HuH-7 (cell line): ENCODE results near the gene LMF1.
"Not testable (repeated sequence)": the region's sequence is repeated elsewhere in the genome, so short reads cannot be mapped to it uniquely, and the experiment has no call there.

Experiments used
- DNase-seq: peaks from one replicate; pipeline ENCODE4 v3.0.0; 2011; ENCODE audit warnings: low spot score

Gene LMF1

GRCh38 chr16:845351-845745, 125.4 kb downstream of the LMF1 start:
- DNase-seq = no peak

- DNase-seq = no peak
These were observed 126.0 kb downstream of the LMF1 start for GRCh38 chr16:844638-845350.

GRCh38 chr16:843771-844170, 127.0 kb downstream of the LMF1 start:
- DNase-seq = no peak

GRCh38 chr16:842711-843560, 127.8 kb downstream of the LMF1 start:
- DNase-seq = no peak

- DNase-seq = no peak
These were observed 128.7 kb downstream of the LMF1 start for GRCh38 chr16:842061-842476.

- no peak for DNase-seq
These were observed 129.2 kb downstream of the LMF1 start for GRCh38 chr16:841455-842060.

- no peak for DNase-seq
These were observed 130.0 kb downstream of the LMF1 start for GRCh38 chr16:840561-841454.

GRCh38 chr16:839643-840408, 131.0 kb downstream of the LMF1 start:
- DNase-seq = no peak

GRCh38 chr16:838741-839140, 132.0 kb downstream of the LMF1 start:
- DNase-seq = no peak

GRCh38 chr16:836822-837221, 134.0 kb downstream of the LMF1 start:
- not testable (repeated sequence) for DNase-seq

GRCh38 chr16:836221-836620, 134.6 kb downstream of the LMF1 start:
- DNase-seq = no peak

GRCh38 chr16:835373-835772, 135.4 kb downstream of the LMF1 start:
- no peak for DNase-seq

GRCh38 chr16:833411-833810, 137.4 kb downstream of the LMF1 start:
- no peak for DNase-seq

GRCh38 chr16:832652-833336, 138.0 kb downstream of the LMF1 start:
- no peak for DNase-seq

GRCh38 chr16:831571-832413, 139.0 kb downstream of the LMF1 start:
- DNase-seq = no peak

- DNase-seq = no peak
These were observed 139.8 kb downstream of the LMF1 start for GRCh38 chr16:830871-831570.

GRCh38 chr16:830107-830870, 140.5 kb downstream of the LMF1 start:
- no peak for DNase-seq

- no peak for DNase-seq
These were observed 141.9 kb downstream of the LMF1 start for GRCh38 chr16:828891-829290.
